WTC11 (cell line): Measurements from ENCODE around the gene CLDN6.
"Not testable (repeated sequence)": the region's sequence is repeated elsewhere in the genome, so short reads cannot be mapped to it uniquely, and the experiment has no call there.

Experiments
- ZNF121 ChIP-seq: sonication (generic); formaldehyde crosslinking; IDR thresholded peaks from 2 replicates; pipeline ENCODE4 v1.8.0; 2023; ENCODE audit warnings: missing genetic modification reagents
- TF ChIP-seq, protein P1 (sequence below): sonication (generic); formaldehyde crosslinking; IDR thresholded peaks from 2 replicates; pipeline ENCODE4 v1.8.0; 2022; ENCODE audit warnings: mild to moderate bottlenecking, missing genetic modification reagents
- TF ChIP-seq, protein P2 (sequence below): sonication (generic); formaldehyde crosslinking; IDR thresholded peaks from 2 replicates; pipeline ENCODE4 v1.8.0; 2023; ENCODE audit warnings: missing genetic modification reagents

DNA sequence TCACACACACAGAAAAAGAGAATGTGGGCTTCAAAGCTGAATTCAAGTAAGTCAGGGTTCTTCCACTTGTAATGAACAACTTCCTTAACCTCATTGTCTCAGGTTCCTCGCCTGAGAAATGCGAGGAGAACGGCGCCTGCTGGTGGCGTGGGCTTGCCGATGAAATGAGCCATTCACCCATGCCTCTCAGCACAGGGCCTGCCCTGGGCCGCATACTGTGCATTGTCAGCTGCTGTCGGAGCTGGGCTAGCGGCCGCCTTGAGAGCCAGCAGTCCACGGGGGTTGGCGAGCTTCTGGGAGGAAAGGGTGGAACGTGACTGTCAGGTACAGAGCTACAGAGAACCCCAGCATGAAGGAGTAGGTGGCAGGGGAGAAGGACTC lies 35.3 kb upstream of the CLDN6 start:
- TF ChIP-seq, protein P1, sequence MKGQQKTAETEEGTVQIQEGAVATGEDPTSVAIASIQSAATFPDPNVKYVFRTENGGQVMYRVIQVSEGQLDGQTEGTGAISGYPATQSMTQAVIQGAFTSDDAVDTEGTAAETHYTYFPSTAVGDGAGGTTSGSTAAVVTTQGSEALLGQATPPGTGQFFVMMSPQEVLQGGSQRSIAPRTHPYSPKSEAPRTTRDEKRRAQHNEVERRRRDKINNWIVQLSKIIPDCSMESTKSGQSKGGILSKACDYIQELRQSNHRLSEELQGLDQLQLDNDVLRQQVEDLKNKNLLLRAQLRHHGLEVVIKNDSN (CRISPR knock-in tag) = not testable (repeated sequence)
- TF ChIP-seq ZNF121 (CRISPR knock-in tag) = not testable (repeated sequence)
- TF ChIP-seq, protein P2, sequence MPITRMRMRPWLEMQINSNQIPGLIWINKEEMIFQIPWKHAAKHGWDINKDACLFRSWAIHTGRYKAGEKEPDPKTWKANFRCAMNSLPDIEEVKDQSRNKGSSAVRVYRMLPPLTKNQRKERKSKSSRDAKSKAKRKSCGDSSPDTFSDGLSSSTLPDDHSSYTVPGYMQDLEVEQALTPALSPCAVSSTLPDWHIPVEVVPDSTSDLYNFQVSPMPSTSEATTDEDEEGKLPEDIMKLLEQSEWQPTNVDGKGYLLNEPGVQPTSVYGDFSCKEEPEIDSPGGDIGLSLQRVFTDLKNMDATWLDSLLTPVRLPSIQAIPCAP (CRISPR knock-in tag) = not testable (repeated sequence)
